ENCODE measurements around the gene OR8H3.

- TF ChIP-seq SMC3 (IDR thresholded peaks at IDR 0.05; ENCODE audit: borderline replicate concordance, low read length) (no peak), CTCF (IDR thresholded peaks at IDR 0.05 in 2 of 3, conservative IDR thresholded peaks at IDR 0.05 in 1 of 3; ENCODE audit: control insufficient read depth in 2 of 3, extremely low read depth in 1 of 3, insufficient read depth in 1 of 3, low read depth in 3 of 3, low read length in 3 of 3) (no peak), ESRRA (IDR thresholded peaks at IDR 0.05; ENCODE audit: low read length) (no peak)
Measured at GRCh38 chr11:56160217-56160616, 38.0 kb downstream of the OR8H3 start, which contains the start of gene OR8K5.

Data from GM12878 (cell line).